ENCODE results near the gene PBX2.

- TF ChIP-seq POLR2A (IDR thresholded peaks at IDR 0.05) (no peak), EP300 (IDR thresholded peaks at IDR 0.05) (no peak)
- TF ChIP-seq, protein P1, sequence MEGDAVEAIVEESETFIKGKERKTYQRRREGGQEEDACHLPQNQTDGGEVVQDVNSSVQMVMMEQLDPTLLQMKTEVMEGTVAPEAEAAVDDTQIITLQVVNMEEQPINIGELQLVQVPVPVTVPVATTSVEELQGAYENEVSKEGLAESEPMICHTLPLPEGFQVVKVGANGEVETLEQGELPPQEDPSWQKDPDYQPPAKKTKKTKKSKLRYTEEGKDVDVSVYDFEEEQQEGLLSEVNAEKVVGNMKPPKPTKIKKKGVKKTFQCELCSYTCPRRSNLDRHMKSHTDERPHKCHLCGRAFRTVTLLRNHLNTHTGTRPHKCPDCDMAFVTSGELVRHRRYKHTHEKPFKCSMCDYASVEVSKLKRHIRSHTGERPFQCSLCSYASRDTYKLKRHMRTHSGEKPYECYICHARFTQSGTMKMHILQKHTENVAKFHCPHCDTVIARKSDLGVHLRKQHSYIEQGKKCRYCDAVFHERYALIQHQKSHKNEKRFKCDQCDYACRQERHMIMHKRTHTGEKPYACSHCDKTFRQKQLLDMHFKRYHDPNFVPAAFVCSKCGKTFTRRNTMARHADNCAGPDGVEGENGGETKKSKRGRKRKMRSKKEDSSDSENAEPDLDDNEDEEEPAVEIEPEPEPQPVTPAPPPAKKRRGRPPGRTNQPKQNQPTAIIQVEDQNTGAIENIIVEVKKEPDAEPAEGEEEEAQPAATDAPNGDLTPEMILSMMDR (IDR thresholded peaks at IDR 0.05), result no peak
These were observed 33.5 kb upstream of the PBX2 start, which contains the start of gene NOTCH4 for GRCh38 chr6:32223258-32224235.

Measured in tibial nerve (tissue), 4 donors.